ENCODE results near the gene ZBTB16. TPM values are rescaled to one million over a fixed set of nuclear protein-coding genes. Genes with fewer than 3 reads are reported as not detected.

ZBTB16 gene
- total and polyA plus RNA-seq, 2 of the 4 experiments (the other 2 are of a cell fraction), result not detected

DNA sequence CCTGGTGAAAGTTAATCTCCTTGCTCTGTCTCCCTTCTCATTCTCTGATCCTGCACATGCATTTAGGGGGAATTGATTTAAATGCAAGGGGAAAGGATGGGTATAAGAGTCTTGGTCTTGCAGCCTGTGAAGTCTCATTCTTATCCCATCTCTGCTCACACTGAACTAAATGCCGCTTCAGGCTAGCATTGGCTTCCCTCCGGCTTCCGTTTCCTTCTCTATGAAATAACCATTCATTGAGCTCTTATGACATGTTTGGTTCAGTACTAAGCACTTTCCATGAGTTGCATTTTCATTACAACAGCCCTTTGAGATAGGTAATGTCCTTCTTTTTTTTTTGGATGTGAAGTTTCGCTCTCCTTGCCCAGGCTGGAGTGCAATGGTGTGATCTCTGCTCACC is 5.6 kb downstream of the ZBTB16 start:
- in situ Hi-C loops (cut with MboI; ENCODE audit: low sequenced_read_pairs), result no loop called here
- Histone ChIP-seq H4K20me1 (ENCODE audit: insufficient read depth, low read length) (no peaks in the 10 kb centered on the region), H2AFZ (replicated peaks; ENCODE audit: low read length, poor library complexity) (no peak overlapping the region), H3K9ac (ENCODE audit: low read depth, low read length) (no peak overlapping the region), H3K4ac (ENCODE audit: low read depth, low read length) (no peak overlapping the region), H3K36me3 (ENCODE audit: control insufficient read depth, insufficient read depth, low read length) (no peaks in the 10 kb centered on the region), H4K5ac (ENCODE audit: low read depth, low read length) (no peak overlapping the region), H3K56ac (ENCODE audit: extremely low read depth, insufficient read depth, low read length) (no peak overlapping the region), H2AK9ac (replicated peaks; ENCODE audit: low read depth, low read length, poor library complexity) (no peak overlapping the region), H3K4me3 (ENCODE audit: insufficient read depth, low read depth, low read length) (no peak overlapping the region), H4K91ac (ENCODE audit: insufficient read depth, low read depth, low read length) (no peak overlapping the region), H3K4me1 (ENCODE audit: control insufficient read depth, insufficient read depth, low read length) (peaks cover 1% of the 10 kb centered on the region; the same call in 1 of the 2 replicates), H2AK5ac (ENCODE audit: low read depth, low read length) (no peak overlapping the region), H3K4me2 (ENCODE audit: low read depth, low read length) (no peak overlapping the region), H2BK120ac (ENCODE audit: low read depth, low read length) (no peak overlapping the region), H2BK15ac (ENCODE audit: low read depth, low read length) (no peak overlapping the region), H3K23ac (ENCODE audit: low read depth, low read length) (no peak overlapping the region), H3K79me1 (ENCODE audit: low read depth in 1 of 2, low read length in 2 of 2) (no peaks in the 10 kb centered on the region), H3K27ac (ENCODE audit: insufficient read depth, low read length) (no peak overlapping the region), H3K9me3 (ENCODE audit: control insufficient read depth, insufficient read depth, low read length) (no peaks in the 10 kb centered on the region), H2BK5ac (ENCODE audit: low read depth, low read length, poor library complexity, severe bottlenecking) (no peak overlapping the region), H3K14ac (replicated peaks; ENCODE audit: low read depth, low read length) (no peak overlapping the region), H4K8ac (ENCODE audit: low read depth in 2 of 2, low read length in 2 of 2) (no peak overlapping the region), H2BK20ac (ENCODE audit: low read depth, low read length) (no peak overlapping the region), H3K9me1 (ENCODE audit: insufficient read depth, low read length) (no peaks in the 10 kb centered on the region), H3K18ac (ENCODE audit: low read depth, low read length) (no peak overlapping the region), H3K27me3 (ENCODE audit: control insufficient read depth, insufficient read depth, low read length) (peaks cover 46% of the 10 kb centered on the region)
- dilution Hi-C loops (cut with HindIII; ENCODE audit: low sequenced_read_pairs, unreplicated experiment), result no loop called here
- ATAC-seq (ENCODE audit: low read depth), result no peak
- intact Hi-C loops (cut with micrococcal nuclease), result no loop called here
- BruUV-seq (replicated peaks), result no TSS peak
- TF ChIP-seq POLR2A (IDR thresholded peaks at IDR 0.05; ENCODE audit: low read depth, low read length) (no peak), RFX5 (IDR thresholded peaks at IDR 0.05; ENCODE audit: low read depth, low read length) (no peak)
- CTCF ChIA-PET, result no interaction called here
- POLR2A ChIA-PET (ENCODE audit: unreplicated experiment), result no interaction called here
- DNase-seq, result no peak
- no CpG with 5 or more reads among the region's 4 CpGs for WGBS, 2 experiments (ENCODE audit: extremely low coverage in 2 of 2, insufficient read length in 1 of 2)

All from IMR-90 (cell line).